C4-2B (cell line): Measurements from ENCODE around the gene LTV1.

Source experiments
- H3K27ac ChIP-seq: fragments of 450-650 bp; 2 replicates; pipeline ENCODE4 v1.5.1; 2017
- CTCF ChIP-seq: fragments of 450-650 bp; conservative IDR thresholded peaks from 2 replicates; pipeline ENCODE4 v1.5.1; 2017; ENCODE audit warnings: mild to moderate bottlenecking
- ZFX ChIP-seq: fragments of 450-650 bp; IDR thresholded peaks from 2 replicates; pipeline ENCODE4 v1.6.1; 2017

LTV1 gene

GRCh38 chr6:143828572-143828971, 14.6 kb upstream of the LTV1 start:
- TF ChIP-seq ZFX: no peak
- TF ChIP-seq CTCF: no peak
- H3K27ac ChIP-seq: no peak overlapping the region

GRCh38 chr6:143836150-143836549, 7.0 kb upstream of the LTV1 start:
- H3K27ac ChIP-seq: no peak overlapping the region
- TF ChIP-seq ZFX (no peak), CTCF (no peak)

GRCh38 chr6:143838395-143838794, 4.7 kb upstream of the LTV1 start:
- TF ChIP-seq ZFX: no peak
- TF ChIP-seq CTCF: no peak
- no peak overlapping the region for H3K27ac ChIP-seq

GRCh38 chr6:143839196-143839595, 3.9 kb upstream of the LTV1 start:
- no peak overlapping the region for H3K27ac ChIP-seq
- TF ChIP-seq ZFX (no peak), CTCF (no peak)

GRCh38 chr6:143840595-143841265, 2.4 kb upstream of the LTV1 start:
- TF ChIP-seq ZFX (no peak), CTCF (no peak)
- no peak overlapping the region for H3K27ac ChIP-seq

GRCh38 chr6:143842461-143842901, 657 bp upstream of the LTV1 start:
- TF ChIP-seq ZFX (no peak), CTCF (no peak)
- H3K27ac ChIP-seq: peak overlapping the region; percentile 81

- H3K27ac ChIP-seq: peak overlapping the region; percentile 81
- TF ChIP-seq CTCF (no peak), ZFX (no peak)
Measured at GRCh38 chr6:143843677-143843999, 500 bp downstream of the LTV1 start.
